ENCODE data around the gene DLGAP4. TPM values are rescaled to one million over a fixed set of nuclear protein-coding genes. Genes with fewer than 3 reads are reported as not detected.

The DLGAP4 gene
- total and polyA plus RNA-seq, 7 donors: 53.5 to 151 (median 90.4) TPM

DNA sequence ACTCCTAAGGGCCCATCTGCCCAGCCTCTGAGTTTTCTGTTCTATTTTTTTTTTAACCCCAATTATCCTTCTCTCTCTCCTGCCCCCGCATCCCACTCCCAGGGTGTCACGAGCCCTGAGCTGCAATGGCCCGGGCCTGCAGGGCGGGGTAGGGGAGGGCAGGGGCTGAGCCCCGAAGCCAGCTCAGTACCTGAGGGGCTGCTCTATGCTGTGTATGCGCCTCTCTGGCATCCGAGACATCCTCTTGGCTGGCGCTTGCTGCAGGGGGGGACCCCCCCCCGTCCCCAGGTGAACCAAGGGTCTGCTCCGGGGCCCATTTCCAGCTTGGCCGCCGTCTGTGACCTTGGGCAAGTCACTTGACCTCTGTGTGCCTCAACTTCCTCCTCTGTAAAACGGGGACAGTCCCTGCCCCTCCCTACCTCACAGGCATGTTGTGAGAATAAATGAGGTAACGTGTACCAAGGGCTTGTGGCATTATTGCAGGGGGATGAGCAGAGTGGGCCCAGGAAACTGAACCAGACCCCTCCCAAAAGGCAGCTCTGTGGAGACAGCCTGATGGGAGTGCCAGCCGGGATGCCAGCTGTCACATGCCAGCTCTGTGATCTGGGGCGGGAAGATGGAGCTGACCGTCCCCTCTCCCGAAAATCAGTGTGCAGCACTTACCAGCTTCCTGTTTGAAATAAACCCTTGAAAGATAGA, 222.2 kb downstream of the DLGAP4 start:
- Histone ChIP-seq H3K9me3 (no peaks in the 10 kb centered on the region), H3K27me3 (ENCODE audit: insufficient read depth in 3 of 3, low read length in 2 of 3) (no peaks in the 10 kb centered on the region), H3K4me1 (no peaks in the 10 kb centered on the region), H3K27ac (no peak overlapping the region), H3K36me3 (ENCODE audit: insufficient read depth in 1 of 2, low read depth in 1 of 2) (peaks cover 14 to 50% of the 10 kb centered on the region in 2 donors), H3K4me3 (no peak overlapping the region)
- 79 to 82% (median 81%) methylated on average over 18 of the region's 18 CpGs for WGBS, 3 donors
- DNase-seq (no peak), ATAC-seq (peak in 2 of 4 donors; percentile 6 to 12)
- intact Hi-C loops (cut with DNase I): no loop called here
- TF ChIP-seq, protein P1, sequence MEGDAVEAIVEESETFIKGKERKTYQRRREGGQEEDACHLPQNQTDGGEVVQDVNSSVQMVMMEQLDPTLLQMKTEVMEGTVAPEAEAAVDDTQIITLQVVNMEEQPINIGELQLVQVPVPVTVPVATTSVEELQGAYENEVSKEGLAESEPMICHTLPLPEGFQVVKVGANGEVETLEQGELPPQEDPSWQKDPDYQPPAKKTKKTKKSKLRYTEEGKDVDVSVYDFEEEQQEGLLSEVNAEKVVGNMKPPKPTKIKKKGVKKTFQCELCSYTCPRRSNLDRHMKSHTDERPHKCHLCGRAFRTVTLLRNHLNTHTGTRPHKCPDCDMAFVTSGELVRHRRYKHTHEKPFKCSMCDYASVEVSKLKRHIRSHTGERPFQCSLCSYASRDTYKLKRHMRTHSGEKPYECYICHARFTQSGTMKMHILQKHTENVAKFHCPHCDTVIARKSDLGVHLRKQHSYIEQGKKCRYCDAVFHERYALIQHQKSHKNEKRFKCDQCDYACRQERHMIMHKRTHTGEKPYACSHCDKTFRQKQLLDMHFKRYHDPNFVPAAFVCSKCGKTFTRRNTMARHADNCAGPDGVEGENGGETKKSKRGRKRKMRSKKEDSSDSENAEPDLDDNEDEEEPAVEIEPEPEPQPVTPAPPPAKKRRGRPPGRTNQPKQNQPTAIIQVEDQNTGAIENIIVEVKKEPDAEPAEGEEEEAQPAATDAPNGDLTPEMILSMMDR (IDR thresholded peaks at IDR 0.05): no peak

DNA sequence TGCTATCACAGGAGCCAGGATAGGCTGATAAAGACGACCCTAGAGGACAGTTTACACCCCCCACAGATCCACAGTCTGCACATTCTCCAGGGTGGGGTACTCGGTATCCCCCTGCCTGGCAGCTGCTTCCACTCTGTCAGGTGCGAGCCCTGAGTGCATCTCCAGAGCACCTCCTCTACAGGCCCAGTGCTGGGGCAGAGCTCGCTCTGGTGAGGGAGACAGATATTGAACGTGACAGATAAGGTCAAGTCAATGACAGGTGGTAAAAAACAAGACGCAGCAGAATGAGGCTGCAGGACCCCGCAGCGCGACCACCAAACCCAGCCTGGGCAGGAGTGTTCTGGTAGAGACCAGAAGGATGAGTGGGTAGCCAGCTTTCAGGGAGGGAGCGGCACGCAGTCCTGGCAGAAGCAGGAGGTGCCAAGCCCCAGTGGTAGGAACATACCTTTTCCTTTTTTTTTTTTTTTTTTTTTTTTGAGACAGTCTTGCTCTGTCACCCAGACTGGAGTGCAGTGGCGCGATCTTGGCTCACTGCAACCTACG, 222.8 kb downstream of the DLGAP4 start:
- Histone ChIP-seq H3K4me3 (no peak overlapping the region), H3K9me3 (no peaks in the 10 kb centered on the region), H3K36me3 (ENCODE audit: insufficient read depth in 1 of 2, low read depth in 1 of 2) (peaks cover 14 to 44% of the 10 kb centered on the region in 2 donors), H3K27me3 (ENCODE audit: insufficient read depth in 3 of 3, low read length in 2 of 3) (no peaks in the 10 kb centered on the region), H3K27ac (no peak overlapping the region), H3K4me1 (no peaks in the 10 kb centered on the region)
- TF ChIP-seq, protein P1 (IDR thresholded peaks at IDR 0.05): no peak
- intact Hi-C loops (cut with DNase I): no loop called here
- ATAC-seq (peak in 3 of 4 donors; percentile 14 to 28 (median 20)), DNase-seq (no peak)
- WGBS, 3 donors: 80 to 89% (median 83%) methylated on average over 12 to 14 of the region's 14 CpGs

DNA sequence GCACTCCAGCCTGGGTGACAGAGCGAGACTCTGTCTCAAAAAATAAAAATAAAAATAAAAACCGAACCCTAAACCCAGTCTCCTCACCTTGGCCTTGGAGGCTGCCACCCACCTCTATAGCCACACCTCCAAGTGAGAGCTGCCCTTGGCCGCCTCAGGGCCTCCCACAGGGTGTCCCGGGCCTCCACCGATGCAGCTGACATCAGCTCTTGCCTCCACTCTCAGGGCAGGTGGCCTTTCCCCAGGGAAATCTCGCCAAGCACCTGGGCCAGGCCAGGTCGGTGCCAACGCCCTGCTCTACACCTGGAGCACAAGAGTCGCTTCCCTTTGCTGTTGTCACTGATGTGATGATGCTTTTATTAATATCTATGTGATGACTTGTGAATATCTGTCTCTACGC, 226.2 kb downstream of the DLGAP4 start:
- Histone ChIP-seq H3K36me3 (ENCODE audit: insufficient read depth in 1 of 2, low read depth in 1 of 2) (peaks cover 0 to 10% of the 10 kb centered on the region in 2 donors), H3K9me3 (no peaks in the 10 kb centered on the region), H3K4me3 (no peak overlapping the region), H3K27me3 (ENCODE audit: insufficient read depth in 3 of 3, low read length in 2 of 3) (no peaks in the 10 kb centered on the region), H3K4me1 (no peaks in the 10 kb centered on the region), H3K27ac (no peak overlapping the region)
- no peak for DNase-seq
- TF ChIP-seq, protein P1 (IDR thresholded peaks at IDR 0.05): no peak
- intact Hi-C loops (cut with DNase I): no loop called here
- ATAC-seq: peak in 1 of 4 donors; percentile 4
- whole genome bisulfite sequencing, 3 donors: 82 to 85% (median 83%) methylated on average over 10 of the region's 10 CpGs

DNA sequence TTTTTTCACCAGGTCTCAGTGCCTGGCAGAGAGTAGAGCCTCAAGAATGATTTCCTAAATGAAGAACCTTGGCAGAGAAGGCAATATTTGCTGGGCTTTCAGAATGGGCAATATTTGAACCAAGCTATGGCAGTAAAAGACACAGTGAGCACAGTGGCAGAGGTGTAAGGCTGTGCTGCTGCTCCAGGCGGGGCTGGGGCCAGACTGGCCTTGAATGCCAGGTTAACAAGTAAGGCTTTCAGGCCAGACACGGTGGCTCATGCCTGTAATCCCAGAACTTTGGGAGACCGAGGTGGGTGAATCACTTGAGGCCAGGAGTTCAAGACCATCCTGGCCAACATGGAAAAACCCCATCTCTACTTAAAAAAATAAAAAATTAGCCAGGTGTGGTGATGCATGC, 226.7 kb downstream of the DLGAP4 start:
- Histone ChIP-seq H3K4me1 (no peaks in the 10 kb centered on the region), H3K9me3 (no peaks in the 10 kb centered on the region), H3K36me3 (ENCODE audit: insufficient read depth in 1 of 2, low read depth in 1 of 2) (peaks cover 0 to 5% of the 10 kb centered on the region in 2 donors), H3K27ac (no peak overlapping the region), H3K4me3 (no peak overlapping the region), H3K27me3 (ENCODE audit: insufficient read depth in 3 of 3, low read length in 2 of 3) (no peaks in the 10 kb centered on the region)
- ATAC-seq (no peak), DNase-seq (no peak)
- intact Hi-C loops (cut with DNase I): no loop called here
- TF ChIP-seq, protein P1 (IDR thresholded peaks at IDR 0.05): no peak
- WGBS, 3 donors: 75 to 81% (median 78%) methylated on average over 3 of the region's 3 CpGs

Data from psoas muscle (tissue), 8 donors.